B cell (primary cell): Measurements from ENCODE around the gene NUMA1. TPM values are rescaled to one million over a fixed set of nuclear protein-coding genes. Genes with fewer than 3 reads are reported as not detected.

ENCODE experiments used
- ATAC-seq: fragments of 200-7000 bp; cut with Tn5 transposase; one replicate; pipeline ENCODE4 v1.10.0; 2021; ENCODE audit warnings: low read depth, mild to moderate bottlenecking, moderate number of reproducible peaks, moderate library complexity
- CTCF ChIA-PET: fragments of 350-600 bp; sonication (Branson Sonifier 250); formaldehyde crosslinking; loops from one replicate; lab custom pipeline; 2021; ENCODE audit warnings: antibody characterized with exemption, inconsistent platforms; lab: Charles Lee
- POLR2A ChIA-PET: fragments of 350-600 bp; sonication (Branson Sonifier 250); formaldehyde crosslinking; loops from one replicate; lab custom pipeline; 2021; ENCODE audit warnings: antibody characterized with exemption; lab: Charles Lee
- DNase-seq: peaks from one replicate; pipeline ENCODE4 v3.0.0; 2013
- H2AFZ ChIP-seq: 2 replicates; pipeline ENCODE4 v1.6.1; 2012; ENCODE audit warnings: mild to moderate bottlenecking, low read depth, low read length; ENCODE audit not compliant: insufficient read depth, poor library complexity, severe bottlenecking
- H3K27ac ChIP-seq, 2 donors: 1 replicate in 1 of 2; 2 replicates in 1 of 2; pipeline ENCODE4 v1.5.1; 2012 to 2013; ENCODE audit warnings: low read length in 2 of 2, mild to moderate bottlenecking in 2 of 2, moderate library complexity in 1 of 2
- H3K27me3 ChIP-seq, 4 experiments: fragments of 200-600 bp in 1 of 4; sonication (generic) in 1 of 4; replicated peaks in 1 of 4; 1 replicate in 2 of 4; 2 replicates in 2 of 4; pipeline versions ENCODE4 v1.6.1 to v1.7.0; 2013 to 2016; ENCODE audit warnings: low read length in 3 of 4, mild to moderate bottlenecking in 2 of 4, mixed read lengths in 1 of 4, moderate library complexity in 1 of 4; ENCODE audit not compliant: insufficient read depth in 4 of 4, control insufficient read depth in 3 of 4; ENCODE audit errors: control extremely low read depth in 1 of 4
- H3K36me3 ChIP-seq, 2 experiments: replicated peaks in 1 of 2; 1 replicate in 1 of 2; 2 replicates in 1 of 2; pipeline versions ENCODE4 v1.6.1 to v1.7.1; 2013; ENCODE audit warnings: low read length in 1 of 2; ENCODE audit not compliant: insufficient read depth in 2 of 2, control insufficient read depth in 1 of 2; ENCODE audit errors: control extremely low read depth in 1 of 2, extremely low read depth in 1 of 2
- H3K4me1 ChIP-seq, 2 donors: fragments of 200-600 bp in 1 of 2; sonication (generic) in 1 of 2; 1 replicate in 1 of 2; 2 replicates in 1 of 2; pipeline versions ENCODE4 v1.5.1 to v1.6.1; 2013 to 2017; ENCODE audit warnings: low read length in 2 of 2; ENCODE audit not compliant: control insufficient read depth in 2 of 2, insufficient read depth in 2 of 2
- H3K4me2 ChIP-seq: replicated peaks from 2 replicates; pipeline ENCODE3; 2012; ENCODE audit warnings: mild to moderate bottlenecking, low read depth, low read length; ENCODE audit not compliant: poor library complexity, severe bottlenecking
- H3K4me3 ChIP-seq, 5 experiments: fragments of 200-600 bp in 1 of 5; sonication (generic) in 1 of 5; 1 replicate in 3 of 5; 2 replicates in 2 of 5; pipeline versions ENCODE4 v1.5.1 to v1.7.0; 2011 to 2016; ENCODE audit warnings: low read length in 4 of 5, mild to moderate bottlenecking in 4 of 5, low read depth in 2 of 5, control low read depth in 1 of 5, moderate library complexity in 1 of 5; ENCODE audit not compliant: insufficient read depth in 1 of 5; ENCODE audit errors: control extremely low read depth in 1 of 5, extremely low read depth in 1 of 5
- H3K79me2 ChIP-seq: fragments of 200-600 bp; sonication (generic); one replicate; pipeline ENCODE4 v1.6.0; 2016; ENCODE audit warnings: low read length; ENCODE audit not compliant: control insufficient read depth, insufficient read depth
- H3K9ac ChIP-seq: fragments of 200-600 bp; sonication (generic); 2 replicates; pipeline ENCODE4 v1.6.1; 2017; ENCODE audit warnings: mild to moderate bottlenecking, low read length, moderate library complexity
- H3K9me3 ChIP-seq, 3 donors: one replicate each; pipeline versions ENCODE4 v1.6.1 to v1.7.1; 2013; ENCODE audit warnings: low read length in 2 of 3; ENCODE audit not compliant: control insufficient read depth in 2 of 3, insufficient read depth in 1 of 3; ENCODE audit errors: control extremely low read depth in 1 of 3
- H4K20me1 ChIP-seq: 2 replicates; pipeline ENCODE4 v1.6.0; 2012; ENCODE audit warnings: mild to moderate bottlenecking, low read length; ENCODE audit not compliant: insufficient read depth, control insufficient read depth, poor library complexity, severe bottlenecking
- H3K27ac Mint-ChIP-seq: one replicate; pipeline ENCODE4 v1.8.0; 2021; ENCODE audit warnings: mixed read lengths
- H3K27me3 Mint-ChIP-seq: one replicate; pipeline ENCODE4 v1.8.0; 2021; ENCODE audit warnings: mixed read lengths
- H3K4me1 Mint-ChIP-seq: one replicate; pipeline ENCODE4 v1.8.0; 2021; ENCODE audit warnings: mixed read lengths
- H3K4me3 Mint-ChIP-seq: one replicate; pipeline ENCODE4 v1.8.0; 2021; ENCODE audit warnings: mixed read lengths
- H3K9me3 Mint-ChIP-seq: one replicate; pipeline ENCODE4 v1.8.0; 2022; ENCODE audit warnings: mixed read lengths; ENCODE audit not compliant: insufficient read depth
- EZH2 ChIP-seq: IDR thresholded peaks from 2 replicates; pipeline ENCODE4 v1.6.1; 2012; ENCODE audit warnings: borderline replicate concordance, low read depth, mild to moderate bottlenecking, moderate library complexity, low read length; ENCODE audit not compliant: insufficient read depth, poor library complexity, severe bottlenecking
- WGBS: methylation state at CpG from one replicate; pipeline ENCODE4 v1.1.5; 2013; ENCODE audit warnings: missing lambda C conversion rate; ENCODE audit not compliant: insufficient coverage; 5-methylcytosine and 5-hydroxymethylcytosine counted together
- intact Hi-C: fragments of 100-400 bp; cut with micrococcal nuclease; formaldehyde crosslinking; loops from one replicate; pipeline ENCODE4 v1.10.0; 2022
- polyA plus RNA-seq: library from polyadenylated mRNA; depleted of rRNA; stranded (reverse); fragments of >200 nt; gene quantifications from 2 replicates; pipeline ENCODE4 v1.2.3, GENCODE V29; 2012
- total RNA-seq, 2 donors: library from RNA; stranded (reverse); fragments of 120-200 nt in 1 of 2; gene quantifications; 1 replicate in 1 of 2; 2 replicates in 1 of 2; pipeline versions ENCODE4 v1.2.3 to v1.2.4, GENCODE V29; 2013 to 2022
- TF ChIP-seq, protein P1 (sequence below): fragments of 200-600 bp; IDR thresholded peaks from one replicate; pipeline ENCODE4 v1.8.0; 2022; ENCODE audit warnings: antibody characterized with exemption, mild to moderate bottlenecking

Gene NUMA1
- total and polyA plus RNA-seq, 2 donors (not counting 1 experiment from before 2014, with no cell fraction given) = 186 to 300 TPM

DNA sequence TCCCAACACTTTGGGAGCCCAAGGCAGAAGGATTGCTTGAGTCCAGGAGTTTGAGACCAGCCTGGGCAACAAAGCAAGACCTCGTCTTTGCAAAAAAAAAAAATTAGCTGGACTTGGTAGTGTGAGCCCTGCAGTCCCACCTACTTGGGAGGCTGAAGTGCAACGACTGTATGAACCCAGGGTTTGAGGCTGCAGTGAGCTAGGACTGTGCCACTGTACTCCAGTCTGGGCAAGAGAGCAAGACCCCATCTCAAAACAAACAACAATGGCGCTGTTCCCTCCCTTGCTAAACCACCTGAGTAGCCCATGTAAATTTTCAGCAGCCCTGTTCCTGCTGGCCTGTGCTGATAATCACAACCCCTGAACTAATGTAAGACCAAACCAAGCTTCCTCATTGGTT lies 19.7 kb upstream of the NUMA1 start:
- Histone ChIP-seq H3K9ac (no peak overlapping the region), H2AFZ (no peak overlapping the region), H3K27me3 (no peaks in the 10 kb centered on the region), H3K4me2 (no peak overlapping the region), H3K4me1 (peaks cover 29 to 37% of the 10 kb centered on the region in 2 donors), H4K20me1 (peaks cover 26% of the 10 kb centered on the region), H3K9me3 (peaks cover 0 to 8% (median 0%) of the 10 kb centered on the region in 3 donors), H3K36me3 (peaks cover 0 to 51% of the 10 kb centered on the region in 2 experiments), H3K27ac (no peak overlapping the region), H3K4me3 (no peak overlapping the region), H3K79me2 (peaks cover 74% of the 10 kb centered on the region)
- DNase-seq (no peak), ATAC-seq (no peak)
- H3K4me3 Mint-ChIP-seq = no peak overlapping the region
- H3K9me3 Mint-ChIP-seq = no peaks in the 10 kb centered on the region
- POLR2A ChIA-PET = interaction anchor here (0.7 kb wide), 1 partner anchor 59 kb away, joined by 3 read pairs; no protein-coding TSS in a partner anchor
- CTCF ChIA-PET = interaction anchor here (0.9 to 4.7 kb wide), 6 partner anchors 9 to 331 kb away, joined by 3 to 37 read pairs (median 4); no protein-coding TSS in a partner anchor
- H3K27me3 Mint-ChIP-seq = no peaks in the 10 kb centered on the region
- no peak overlapping the region for H3K27ac Mint-ChIP-seq
- 68% methylated on average over 3 of the region's 3 CpGs for WGBS
- intact Hi-C loops = loop anchor here (5.0 kb wide), 1 partner anchor 42 kb away; no protein-coding TSS in a partner anchor
- TF ChIP-seq EZH2 = no peak
- TF ChIP-seq, protein P1, sequence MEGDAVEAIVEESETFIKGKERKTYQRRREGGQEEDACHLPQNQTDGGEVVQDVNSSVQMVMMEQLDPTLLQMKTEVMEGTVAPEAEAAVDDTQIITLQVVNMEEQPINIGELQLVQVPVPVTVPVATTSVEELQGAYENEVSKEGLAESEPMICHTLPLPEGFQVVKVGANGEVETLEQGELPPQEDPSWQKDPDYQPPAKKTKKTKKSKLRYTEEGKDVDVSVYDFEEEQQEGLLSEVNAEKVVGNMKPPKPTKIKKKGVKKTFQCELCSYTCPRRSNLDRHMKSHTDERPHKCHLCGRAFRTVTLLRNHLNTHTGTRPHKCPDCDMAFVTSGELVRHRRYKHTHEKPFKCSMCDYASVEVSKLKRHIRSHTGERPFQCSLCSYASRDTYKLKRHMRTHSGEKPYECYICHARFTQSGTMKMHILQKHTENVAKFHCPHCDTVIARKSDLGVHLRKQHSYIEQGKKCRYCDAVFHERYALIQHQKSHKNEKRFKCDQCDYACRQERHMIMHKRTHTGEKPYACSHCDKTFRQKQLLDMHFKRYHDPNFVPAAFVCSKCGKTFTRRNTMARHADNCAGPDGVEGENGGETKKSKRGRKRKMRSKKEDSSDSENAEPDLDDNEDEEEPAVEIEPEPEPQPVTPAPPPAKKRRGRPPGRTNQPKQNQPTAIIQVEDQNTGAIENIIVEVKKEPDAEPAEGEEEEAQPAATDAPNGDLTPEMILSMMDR = no peak
- H3K4me1 Mint-ChIP-seq = peaks cover 43% of the 10 kb centered on the region

DNA sequence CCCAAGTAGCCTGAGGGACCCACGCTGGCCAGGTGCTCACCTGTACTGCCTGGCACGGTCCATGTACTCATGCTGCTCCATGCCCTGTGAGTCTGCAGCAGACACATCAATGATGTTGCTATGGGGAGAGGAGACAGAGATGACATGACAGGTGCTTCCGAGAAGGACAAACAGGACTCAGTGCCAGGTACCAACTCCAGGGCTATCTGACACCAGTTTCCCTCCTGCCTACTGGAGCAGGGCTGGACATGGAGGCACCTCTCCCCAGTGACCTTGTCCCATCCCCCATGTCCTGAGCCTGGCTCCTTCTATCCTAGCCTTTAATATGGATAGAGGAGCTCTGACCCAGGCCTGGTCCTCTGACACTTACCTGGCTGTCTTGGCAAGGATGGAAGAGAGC lies 18.4 kb upstream of the NUMA1 start:
- Histone ChIP-seq H3K36me3 (peaks cover 0 to 59% of the 10 kb centered on the region in 2 experiments), H3K27me3 (no peaks in the 10 kb centered on the region), H3K4me2 (no peak overlapping the region), H4K20me1 (peaks cover 26% of the 10 kb centered on the region), H3K4me1 (peaks cover 23 to 32% of the 10 kb centered on the region in 2 donors), H3K9ac (no peak overlapping the region), H3K4me3 (no peak overlapping the region), H3K27ac (no peak overlapping the region), H3K9me3 (peaks cover 0 to 5% (median 0%) of the 10 kb centered on the region in 3 donors), H2AFZ (no peak overlapping the region), H3K79me2 (peaks cover 61% of the 10 kb centered on the region)
- TF ChIP-seq EZH2 = no peak
- TF ChIP-seq, protein P1 = no peak
- WGBS = 100% methylated on average over 3 of the region's 3 CpGs
- ChIA-PET POLR2A (no interaction called here), CTCF (interaction anchor here (1.1 to 4.7 kb wide), 6 partner anchors 8 to 73 kb away, joined by 3 to 37 read pairs (median 4); partner anchors contain the start of gene ANAPC15)
- intact Hi-C loops = no loop called here
- ATAC-seq (no peak), DNase-seq (no peak)
- no peak overlapping the region for H3K4me3 Mint-ChIP-seq
- no peaks in the 10 kb centered on the region for H3K27me3 Mint-ChIP-seq
- H3K4me1 Mint-ChIP-seq = peaks cover 36% of the 10 kb centered on the region
- H3K9me3 Mint-ChIP-seq = no peaks in the 10 kb centered on the region
- H3K27ac Mint-ChIP-seq = no peak overlapping the region
